Measurements from ENCODE around the gene OSGIN1.

OSGIN1 gene

DNA sequence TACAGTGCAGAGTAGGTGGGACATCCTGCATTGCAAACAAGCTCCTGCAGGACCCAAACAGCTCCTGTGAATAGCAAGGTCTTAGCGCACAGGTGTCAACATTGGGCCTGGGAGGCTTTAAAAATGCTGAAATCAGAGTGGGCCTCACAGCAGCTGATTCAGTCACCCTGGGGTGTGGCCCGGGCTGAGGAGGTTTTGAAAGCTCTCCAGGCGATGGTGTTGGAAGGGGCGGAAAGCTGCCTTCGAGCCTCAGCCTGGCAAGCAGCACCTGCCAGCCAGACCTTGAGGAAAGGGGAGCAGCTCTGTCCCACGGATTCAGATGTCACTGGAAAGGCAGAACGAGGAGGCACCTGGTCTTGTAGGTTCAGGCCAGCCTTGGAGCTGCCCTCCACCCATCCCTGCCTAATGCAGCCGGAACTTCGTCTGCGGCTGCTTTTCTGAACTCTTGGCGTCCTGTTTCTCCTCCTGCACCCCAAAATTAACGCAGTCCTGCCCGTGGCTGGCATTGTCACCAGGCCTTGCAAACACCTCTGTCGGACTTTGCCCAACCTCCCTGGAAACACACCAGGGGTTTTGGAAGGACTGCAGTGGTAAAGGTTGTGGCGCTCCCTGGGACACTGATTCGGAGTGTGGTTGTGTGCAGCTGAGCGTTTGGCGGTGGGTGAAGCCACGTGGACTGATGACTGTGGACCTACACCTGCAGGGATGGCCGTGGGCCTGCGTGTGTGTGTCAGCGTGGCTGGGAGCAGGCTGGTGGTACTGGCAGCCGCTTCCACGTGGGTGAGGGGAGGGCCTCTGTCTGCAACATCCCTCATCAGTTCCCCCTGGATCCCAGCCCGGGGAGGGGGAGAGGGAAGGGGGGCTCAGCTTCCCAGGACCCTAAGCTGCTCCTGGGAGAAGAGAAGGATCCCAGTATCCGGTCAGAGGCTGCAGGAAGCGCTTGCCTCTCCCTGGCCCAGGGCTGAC lies 18.4 kb downstream of the OSGIN1 start:
- Mint-ChIP-seq H3K4me1 (ENCODE audit: low read depth in 2 of 2) (peaks cover 0 to 4% of the 10 kb centered on the region in 2 donors), H3K9me3 (no peaks in the 10 kb centered on the region), H3K27ac (no peak overlapping the region), H3K27me3 (peaks cover 19 to 70% of the 10 kb centered on the region in 2 donors), H3K4me3 (no peak overlapping the region), H3K36me3 (ENCODE audit: insufficient read depth) (no peaks in the 10 kb centered on the region)
- ATAC-seq (replicated peaks) (no peak), DNase-seq (no peak)

DNA sequence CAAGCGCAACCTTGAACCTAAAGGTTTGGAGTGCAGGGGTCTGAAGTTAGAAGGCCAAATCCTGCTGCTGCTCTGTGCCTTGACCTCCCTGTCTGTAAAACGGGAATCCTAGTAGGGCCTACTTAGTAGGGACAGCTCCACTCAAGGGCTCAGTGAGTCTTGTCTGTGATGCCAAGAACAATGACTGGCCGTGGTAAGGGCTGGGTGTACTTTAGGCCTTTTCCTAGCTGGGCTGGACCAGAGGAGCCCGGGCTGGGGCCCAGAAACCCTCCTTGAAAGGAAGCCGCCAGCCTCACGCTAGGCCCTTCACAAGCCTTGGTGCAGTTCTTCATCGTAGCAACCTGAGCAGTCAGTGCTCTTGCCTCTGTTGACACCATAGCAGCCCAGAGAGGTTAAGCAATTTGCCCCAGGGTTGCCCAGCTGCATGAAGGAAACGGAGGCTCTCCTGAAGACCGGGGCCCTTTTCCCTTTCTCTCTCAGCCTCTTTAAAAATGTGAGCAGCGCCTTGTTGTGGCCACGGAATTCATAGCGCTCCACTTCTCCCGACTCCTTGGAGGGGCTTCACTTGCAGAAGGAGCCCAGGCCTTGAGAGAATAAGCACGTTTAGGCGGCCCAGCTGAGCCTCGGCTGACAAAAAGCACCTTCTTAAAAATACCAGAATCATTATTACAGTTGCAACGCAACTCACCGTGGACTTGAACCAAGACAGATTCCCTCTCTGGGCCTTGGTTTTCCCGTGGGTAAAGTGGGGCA lies 19.4 kb downstream of the OSGIN1 start:
- no peak for DNase-seq
- no peak for ATAC-seq (replicated peaks)
- H3K27ac Mint-ChIP-seq = no peak overlapping the region
- H3K4me3 Mint-ChIP-seq = no peak overlapping the region
- no peaks in the 10 kb centered on the region for H3K9me3 Mint-ChIP-seq
- H3K27me3 Mint-ChIP-seq = peaks cover 19 to 78% of the 10 kb centered on the region in 2 donors
- no peaks in the 10 kb centered on the region for H3K36me3 Mint-ChIP-seq (ENCODE audit: insufficient read depth)
- peaks cover 0 to 4% of the 10 kb centered on the region in 2 donors for H3K4me1 Mint-ChIP-seq (ENCODE audit: low read depth in 2 of 2)

DNA sequence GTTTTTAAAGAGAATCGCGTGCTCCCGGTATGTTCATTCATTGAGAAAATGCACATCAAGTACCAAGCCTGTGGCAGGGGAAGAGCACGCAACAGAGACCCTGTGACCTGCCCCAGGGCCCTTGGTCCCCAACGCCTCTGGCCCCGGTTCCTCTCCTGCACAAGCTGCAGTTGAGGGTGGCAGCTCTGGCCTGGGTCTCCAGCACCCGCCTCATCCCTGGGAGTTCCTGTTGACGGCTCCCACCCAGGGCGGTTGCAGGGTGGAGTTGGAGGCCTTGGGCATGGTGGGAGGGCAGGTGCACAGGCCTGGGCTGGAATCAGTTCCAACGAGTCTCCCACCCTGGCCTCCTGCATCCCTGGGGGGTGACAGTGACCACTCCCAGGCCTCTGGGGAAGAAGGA lies 20.0 kb downstream of the OSGIN1 start:
- H3K27ac Mint-ChIP-seq = no peak overlapping the region
- no peak overlapping the region for H3K4me3 Mint-ChIP-seq
- peaks cover 13 to 72% of the 10 kb centered on the region in 2 donors for H3K27me3 Mint-ChIP-seq
- ATAC-seq (replicated peaks) (no peak), DNase-seq (no peak)
- H3K9me3 Mint-ChIP-seq = no peaks in the 10 kb centered on the region
- H3K36me3 Mint-ChIP-seq (ENCODE audit: insufficient read depth) = no peaks in the 10 kb centered on the region
- no peaks in the 10 kb centered on the region for H3K4me1 Mint-ChIP-seq (ENCODE audit: low read depth in 2 of 2)

DNA sequence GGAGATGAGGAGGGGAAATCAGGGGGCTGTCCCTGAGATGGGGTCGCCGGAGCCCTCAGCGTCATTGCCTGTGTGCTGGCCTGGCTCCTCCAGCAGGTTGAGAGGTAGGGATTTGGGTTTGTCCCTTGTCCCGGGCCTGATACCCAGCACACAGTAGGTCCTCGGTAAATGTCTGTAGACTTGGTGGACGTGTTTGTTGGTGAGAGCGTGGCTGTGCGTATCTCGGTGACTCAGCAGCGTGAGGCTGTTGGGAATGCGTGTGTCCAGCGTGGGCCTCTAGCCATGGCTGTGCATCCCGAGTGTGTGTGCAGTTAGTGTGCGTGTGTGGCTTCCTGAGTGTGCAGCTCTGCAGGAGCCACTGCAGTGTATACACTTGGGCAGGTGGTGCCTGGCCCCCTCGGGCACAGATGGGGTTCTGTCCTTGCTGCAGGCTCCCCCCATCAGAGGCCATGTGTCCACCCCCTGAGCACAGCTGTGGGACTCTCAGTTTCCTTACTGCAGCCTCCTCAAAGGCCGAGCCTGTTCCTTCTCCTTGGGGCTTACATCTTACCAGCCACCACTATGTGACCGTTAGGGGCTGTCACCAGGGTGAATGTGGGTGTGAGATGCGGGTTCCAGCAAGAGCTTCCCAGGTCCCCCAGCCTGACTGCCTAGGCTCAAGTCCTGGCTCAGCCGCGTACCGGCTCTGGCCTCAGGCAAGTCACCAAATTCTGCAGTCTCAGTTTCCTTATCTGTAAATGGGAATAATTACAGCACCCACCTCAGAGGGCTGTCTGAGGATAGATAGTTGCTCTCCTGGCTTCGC lies 20.7 kb downstream of the OSGIN1 start:
- Mint-ChIP-seq H3K9me3 (peaks cover 0 to 3% of the 10 kb centered on the region in 2 donors), H3K4me1 (ENCODE audit: low read depth in 2 of 2) (no peaks in the 10 kb centered on the region), H3K27me3 (peaks cover 13 to 70% of the 10 kb centered on the region in 2 donors), H3K27ac (no peak overlapping the region), H3K36me3 (ENCODE audit: insufficient read depth) (no peaks in the 10 kb centered on the region), H3K4me3 (no peak overlapping the region)
- no peak for DNase-seq
- no peak for ATAC-seq (replicated peaks)

DNA sequence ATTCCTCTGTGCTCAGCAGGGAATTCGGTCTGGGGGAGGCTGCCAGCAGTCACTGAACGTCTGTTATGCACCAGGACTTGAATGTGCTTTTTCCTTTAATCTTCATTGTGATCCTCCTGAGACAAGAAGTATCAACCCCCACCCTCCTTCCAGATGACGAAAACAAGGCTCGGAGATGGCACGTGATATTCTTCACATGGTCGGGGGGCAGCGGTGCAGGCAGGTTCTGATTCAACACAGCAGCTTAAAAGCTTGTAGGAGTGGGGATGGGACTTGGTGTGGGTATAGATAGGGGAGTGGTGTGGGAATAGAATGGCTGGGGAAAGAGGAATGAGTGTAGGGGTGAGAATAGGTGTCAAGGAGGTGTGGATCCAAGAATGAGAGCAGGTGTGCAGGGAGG lies 21.4 kb downstream of the OSGIN1 start:
- no peak overlapping the region for H3K27ac Mint-ChIP-seq
- no peak for DNase-seq
- peaks cover 0 to 2% of the 10 kb centered on the region in 2 donors for H3K4me1 Mint-ChIP-seq (ENCODE audit: low read depth in 2 of 2)
- no peaks in the 10 kb centered on the region for H3K36me3 Mint-ChIP-seq (ENCODE audit: insufficient read depth)
- H3K4me3 Mint-ChIP-seq = no peak overlapping the region
- ATAC-seq (replicated peaks) = no peak
- peaks cover 7 to 64% of the 10 kb centered on the region in 2 donors for H3K27me3 Mint-ChIP-seq
- peaks cover 0 to 7% of the 10 kb centered on the region in 2 donors for H3K9me3 Mint-ChIP-seq

GRCh38 chr16:83975590-83976260 lies 22.7 kb downstream of the OSGIN1 start:
- DNase-seq = no peak
- H3K27ac Mint-ChIP-seq = no peak overlapping the region
- H3K36me3 Mint-ChIP-seq (ENCODE audit: insufficient read depth) = no peaks in the 10 kb centered on the region
- peaks cover 0 to 51% of the 10 kb centered on the region in 2 donors for H3K27me3 Mint-ChIP-seq
- H3K4me1 Mint-ChIP-seq (ENCODE audit: low read depth in 2 of 2) = peaks cover 0 to 2% of the 10 kb centered on the region in 2 donors
- peaks cover 0 to 7% of the 10 kb centered on the region in 2 donors for H3K9me3 Mint-ChIP-seq
- no peak for ATAC-seq (replicated peaks)
- H3K4me3 Mint-ChIP-seq = no peak overlapping the region

- peaks cover 0 to 42% of the 10 kb centered on the region in 2 donors for H3K27me3 Mint-ChIP-seq
- peaks cover 0 to 2% of the 10 kb centered on the region in 2 donors for H3K4me1 Mint-ChIP-seq (ENCODE audit: low read depth in 2 of 2)
- H3K27ac Mint-ChIP-seq = no peak overlapping the region
- no peak overlapping the region for H3K4me3 Mint-ChIP-seq
- ATAC-seq (replicated peaks) = no peak
- DNase-seq = no peak
- H3K36me3 Mint-ChIP-seq (ENCODE audit: insufficient read depth) = no peaks in the 10 kb centered on the region
- peaks cover 0 to 7% of the 10 kb centered on the region in 2 donors for H3K9me3 Mint-ChIP-seq
Measured at GRCh38 chr16:83977056-83977815, 24.2 kb downstream of the OSGIN1 start.

DNA sequence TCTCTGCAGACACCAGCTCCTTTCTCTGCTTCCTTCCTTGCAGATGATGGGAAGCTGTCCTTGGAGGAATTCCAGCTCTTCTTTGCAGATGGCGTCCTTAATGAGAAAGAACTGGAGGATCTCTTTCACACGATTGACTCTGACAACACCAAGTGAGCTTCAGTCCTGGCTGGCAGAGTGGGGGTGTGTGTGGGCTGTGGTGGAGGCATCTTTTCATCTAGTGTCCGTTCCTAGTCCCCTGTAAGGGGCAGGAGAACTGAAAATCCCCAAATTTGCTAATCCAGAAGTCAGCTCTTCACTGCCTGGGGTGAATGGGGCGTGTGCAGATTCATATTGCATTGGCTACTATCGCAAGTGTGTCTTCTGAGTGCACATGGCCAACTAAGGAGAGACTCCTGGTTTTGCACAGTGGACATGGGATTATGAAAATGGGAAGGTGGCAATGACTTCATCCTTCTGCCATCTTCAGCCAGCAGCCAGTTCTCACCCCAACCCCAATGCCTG lies 25.4 kb downstream of the OSGIN1 start:
- no peak overlapping the region for H3K4me3 Mint-ChIP-seq
- H3K27me3 Mint-ChIP-seq = peaks cover 0 to 31% of the 10 kb centered on the region in 2 donors
- H3K9me3 Mint-ChIP-seq = peaks cover 0 to 7% of the 10 kb centered on the region in 2 donors
- no peak for DNase-seq
- ATAC-seq (replicated peaks) = no peak
- no peak overlapping the region for H3K27ac Mint-ChIP-seq
- H3K4me1 Mint-ChIP-seq (ENCODE audit: low read depth in 2 of 2) = peaks cover 0 to 2% of the 10 kb centered on the region in 2 donors
- H3K36me3 Mint-ChIP-seq (ENCODE audit: insufficient read depth) = no peaks in the 10 kb centered on the region

GRCh38 chr16:83979441-83979840 lies 26.4 kb downstream of the OSGIN1 start:
- Mint-ChIP-seq H3K4me3 (no peak overlapping the region), H3K9me3 (peaks cover 0 to 7% of the 10 kb centered on the region in 2 donors), H3K36me3 (ENCODE audit: insufficient read depth) (no peaks in the 10 kb centered on the region), H3K27ac (no peak overlapping the region), H3K27me3 (peaks cover 0 to 23% of the 10 kb centered on the region in 2 donors), H3K4me1 (ENCODE audit: low read depth in 2 of 2) (peaks cover 0 to 2% of the 10 kb centered on the region in 2 donors)
- ATAC-seq (replicated peaks) = no peak
- no peak for DNase-seq

- no peaks in the 10 kb centered on the region for H3K36me3 Mint-ChIP-seq (ENCODE audit: insufficient read depth)
- DNase-seq (no peak), ATAC-seq (replicated peaks) (no peak)
- H3K4me3 Mint-ChIP-seq = no peak overlapping the region
- peaks cover 0 to 2% of the 10 kb centered on the region in 2 donors for H3K4me1 Mint-ChIP-seq (ENCODE audit: low read depth in 2 of 2)
- peaks cover 0 to 7% of the 10 kb centered on the region in 2 donors for H3K9me3 Mint-ChIP-seq
- H3K27me3 Mint-ChIP-seq = peaks cover 0 to 10% of the 10 kb centered on the region in 2 donors
- no peak overlapping the region for H3K27ac Mint-ChIP-seq
Measured at GRCh38 chr16:83980794-83981193, 27.8 kb downstream of the OSGIN1 start.

DNA sequence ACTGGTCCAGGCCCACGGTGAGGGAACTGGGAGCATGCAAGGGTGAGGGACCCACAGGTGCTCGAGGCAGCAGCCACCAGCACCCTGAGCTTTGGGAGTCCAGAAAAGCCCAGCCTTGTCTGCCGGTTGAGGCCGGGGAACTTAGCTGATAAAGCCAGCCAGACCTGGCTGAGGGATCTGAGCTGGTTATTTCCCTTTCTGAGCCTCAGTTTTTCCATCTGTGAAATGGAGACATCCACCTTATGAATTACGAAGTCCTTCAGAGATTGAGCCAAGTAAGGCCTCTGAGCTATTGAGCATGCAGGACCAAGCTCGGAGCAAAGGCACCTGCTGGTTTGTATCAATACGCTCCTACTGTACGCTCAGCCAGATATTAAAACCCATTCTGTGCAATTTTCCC lies 28.8 kb downstream of the OSGIN1 start:
- Mint-ChIP-seq H3K27ac (no peak overlapping the region), H3K9me3 (peaks cover 0 to 7% of the 10 kb centered on the region in 2 donors), H3K36me3 (ENCODE audit: insufficient read depth) (no peaks in the 10 kb centered on the region), H3K27me3 (peaks cover 0 to 16% of the 10 kb centered on the region in 2 donors), H3K4me3 (no peak overlapping the region), H3K4me1 (ENCODE audit: low read depth in 2 of 2) (peaks cover 0 to 2% of the 10 kb centered on the region in 2 donors)
- DNase-seq (no peak), ATAC-seq (replicated peaks) (no peak)

DNA sequence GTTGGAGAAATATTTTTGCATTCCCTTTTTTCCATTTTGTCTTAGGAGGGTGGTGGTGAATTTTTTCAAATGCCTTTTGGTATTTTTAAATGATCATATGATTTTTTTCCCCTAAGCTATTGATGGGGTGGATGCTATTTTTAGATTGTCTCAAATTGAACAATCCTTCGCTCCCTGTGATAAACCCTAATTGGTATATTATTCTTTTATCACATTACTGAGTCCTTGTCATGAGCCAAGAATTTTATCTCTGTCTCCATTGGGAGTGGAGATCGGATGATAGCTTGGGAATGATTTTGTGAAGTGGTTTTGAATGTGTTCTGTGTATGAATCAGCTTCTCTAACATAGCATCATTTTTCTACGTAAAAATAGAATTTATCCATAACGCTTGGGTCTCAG lies 30.5 kb downstream of the OSGIN1 start:
- peaks cover 0 to 2% of the 10 kb centered on the region in 2 donors for H3K4me1 Mint-ChIP-seq (ENCODE audit: low read depth in 2 of 2)
- no peak overlapping the region for H3K27ac Mint-ChIP-seq
- peaks cover 0 to 7% of the 10 kb centered on the region in 2 donors for H3K9me3 Mint-ChIP-seq
- ATAC-seq (replicated peaks) (no peak), DNase-seq (no peak)
- no peaks in the 10 kb centered on the region for H3K36me3 Mint-ChIP-seq (ENCODE audit: insufficient read depth)
- H3K27me3 Mint-ChIP-seq = peaks cover 7 to 15% of the 10 kb centered on the region in 2 donors
- no peak overlapping the region for H3K4me3 Mint-ChIP-seq
